Gastrocnemius medialis (tissue), 4 donors: ENCODE data around the gene IL2RA. TPM values are rescaled to one million over a fixed set of nuclear protein-coding genes. Genes with fewer than 3 reads are reported as not detected.

ENCODE experiments used
- ATAC-seq, 2 donors: fragments of 150-250 bp; one replicate each; pipeline ENCODE4 v1.9.1; 2016
- DNase-seq, 2 donors: peaks; one replicate each; pipeline ENCODE4 v3.0.0-alpha.2; 2019
- H3K27ac ChIP-seq, 4 donors: fragments of 200-600 bp; sonication (generic); 1 replicate in 1 of 4; 2 replicates in 3 of 4; pipeline ENCODE4 v1.5.1; 2016 to 2018; ENCODE audit warnings: mild to moderate bottlenecking in 2 of 4, moderate library complexity in 1 of 4
- H3K27me3 ChIP-seq, 3 donors: fragments of 200-600 bp; sonication (generic) in 2 of 3; 1 replicate in 1 of 3; 2 replicates in 2 of 3; pipeline versions ENCODE4 v1.5.1 to v1.6.0; 2016 to 2019; ENCODE audit warnings: mild to moderate bottlenecking in 1 of 3, moderate library complexity in 1 of 3
- H3K36me3 ChIP-seq, 2 donors: fragments of 200-600 bp; sonication (generic) in 1 of 2; one replicate each; pipeline ENCODE4 v1.5.1; 2017 to 2018
- H3K4me1 ChIP-seq, 2 donors: fragments of 200-600 bp; sonication (generic) in 1 of 2; one replicate each; pipeline ENCODE4 v1.5.1; 2016 to 2017; ENCODE audit warnings: mild to moderate bottlenecking in 2 of 2
- H3K4me3 ChIP-seq, 4 donors: fragments of 200-600 bp; sonication (generic) in 3 of 4; 1 replicate in 1 of 4; 2 replicates in 3 of 4; pipeline ENCODE4 v1.5.1; 2016 to 2019; ENCODE audit warnings: mild to moderate bottlenecking in 2 of 4
- H3K9me3 ChIP-seq, 3 donors: fragments of 200-600 bp; sonication (generic) in 2 of 3; 1 replicate in 1 of 3; 2 replicates in 2 of 3; pipeline ENCODE4 v1.5.1; 2016 to 2019
- POLR2A ChIP-seq, 2 donors: fragments of 450-650 bp; IDR thresholded peaks; one replicate each; pipeline ENCODE4 v1.6.1; 2017; ENCODE audit warnings: antibody characterized with exemption in 2 of 2, mild to moderate bottlenecking in 2 of 2, moderate library complexity in 2 of 2
- in situ Hi-C, 4 donors: fragments of 200-750 bp; cut with MboI; loops; one replicate each; pipeline versions ENCODE4 v1.15.0 to v1.8.0; 2017; ENCODE audit warnings: low sequenced_read_pairs in 4 of 4
- intact Hi-C: fragments of 100-400 bp; cut with DNase I; formaldehyde crosslinking; loops from one replicate; pipeline ENCODE4 v1.15.1; 2023; ENCODE audit warnings: low total_unique reads
- total RNA-seq, 4 donors: library from RNA; depleted of rRNA; stranded (reverse); fragments of >200 nt; gene quantifications; one replicate each; pipeline versions ENCODE4 v1.1.0 to v1.2.3, GENCODE V29; 2016
- TF ChIP-seq, protein P1 (sequence below), 5 experiments: fragments of 450-650 bp in 3 of 5; fragments of 200-600 bp in 2 of 5; sonication (generic) in 2 of 5; IDR thresholded peaks in 4 of 5; conservative IDR thresholded peaks in 1 of 5; 1 replicate in 4 of 5; 2 replicates in 1 of 5; pipeline ENCODE4 v1.5.1; 2016 to 2019; ENCODE audit warnings: antibody characterized with exemption in 5 of 5, mild to moderate bottlenecking in 3 of 5, moderate library complexity in 3 of 5

The IL2RA gene
- total RNA-seq, 4 donors from 2014 or later, result 2.1 TPM; not detected in 3

DNA sequence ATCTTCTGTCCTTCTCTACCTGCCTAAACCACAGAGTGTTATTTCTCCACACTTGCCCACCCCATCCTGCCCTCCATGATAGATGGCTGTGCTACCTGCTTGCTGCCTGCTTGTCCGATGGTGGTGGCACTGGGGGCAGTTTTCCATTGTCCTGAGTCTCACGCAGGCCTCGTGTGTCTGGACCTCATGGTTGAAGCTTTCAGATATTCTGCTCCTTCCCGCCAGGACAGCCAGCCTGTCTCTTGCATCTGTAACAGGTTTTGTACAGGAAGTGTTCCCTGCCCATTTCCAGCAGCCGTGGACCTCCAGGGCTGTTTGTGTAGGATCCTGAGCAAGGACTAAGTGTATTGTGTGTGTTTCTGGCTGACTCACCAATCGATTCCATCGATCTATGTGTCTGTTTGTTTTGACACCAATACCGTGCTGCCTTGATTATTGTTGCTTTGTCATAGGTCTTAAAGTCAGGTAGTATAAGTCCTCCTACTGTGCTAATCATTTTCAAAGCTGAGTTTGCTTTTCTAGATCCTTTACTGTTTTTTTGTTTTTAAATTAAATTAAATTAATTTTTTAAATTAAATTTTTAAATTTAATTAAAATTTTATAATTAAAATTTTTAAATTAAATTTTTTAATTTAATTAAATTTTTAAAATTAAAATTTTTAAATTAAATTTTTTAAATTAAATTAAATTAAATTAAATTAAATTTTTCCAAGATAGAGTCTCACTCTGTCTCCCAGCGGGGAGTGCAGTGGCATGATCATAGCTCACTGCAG is 93.3 kb downstream of the IL2RA start:
- Histone ChIP-seq H3K4me3 (no peak overlapping the region), H3K27me3 (no peaks in the 10 kb centered on the region), H3K27ac (no peak overlapping the region), H3K4me1 (peaks cover 0 to 18% of the 10 kb centered on the region in 2 donors), H3K9me3 (no peaks in the 10 kb centered on the region), H3K36me3 (peaks cover 0 to 6% of the 10 kb centered on the region in 2 donors)
- no peak for DNase-seq
- in situ Hi-C loops (no loop called here), intact Hi-C loops (no loop called here)
- TF ChIP-seq, protein P1, sequence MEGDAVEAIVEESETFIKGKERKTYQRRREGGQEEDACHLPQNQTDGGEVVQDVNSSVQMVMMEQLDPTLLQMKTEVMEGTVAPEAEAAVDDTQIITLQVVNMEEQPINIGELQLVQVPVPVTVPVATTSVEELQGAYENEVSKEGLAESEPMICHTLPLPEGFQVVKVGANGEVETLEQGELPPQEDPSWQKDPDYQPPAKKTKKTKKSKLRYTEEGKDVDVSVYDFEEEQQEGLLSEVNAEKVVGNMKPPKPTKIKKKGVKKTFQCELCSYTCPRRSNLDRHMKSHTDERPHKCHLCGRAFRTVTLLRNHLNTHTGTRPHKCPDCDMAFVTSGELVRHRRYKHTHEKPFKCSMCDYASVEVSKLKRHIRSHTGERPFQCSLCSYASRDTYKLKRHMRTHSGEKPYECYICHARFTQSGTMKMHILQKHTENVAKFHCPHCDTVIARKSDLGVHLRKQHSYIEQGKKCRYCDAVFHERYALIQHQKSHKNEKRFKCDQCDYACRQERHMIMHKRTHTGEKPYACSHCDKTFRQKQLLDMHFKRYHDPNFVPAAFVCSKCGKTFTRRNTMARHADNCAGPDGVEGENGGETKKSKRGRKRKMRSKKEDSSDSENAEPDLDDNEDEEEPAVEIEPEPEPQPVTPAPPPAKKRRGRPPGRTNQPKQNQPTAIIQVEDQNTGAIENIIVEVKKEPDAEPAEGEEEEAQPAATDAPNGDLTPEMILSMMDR (IDR thresholded peaks at IDR 0.05 in 4 of 5, conservative IDR thresholded peaks at IDR 0.05 in 1 of 5), result no peak
- TF ChIP-seq POLR2A (IDR thresholded peaks at IDR 0.05), result no peak
- no peak for ATAC-seq

DNA sequence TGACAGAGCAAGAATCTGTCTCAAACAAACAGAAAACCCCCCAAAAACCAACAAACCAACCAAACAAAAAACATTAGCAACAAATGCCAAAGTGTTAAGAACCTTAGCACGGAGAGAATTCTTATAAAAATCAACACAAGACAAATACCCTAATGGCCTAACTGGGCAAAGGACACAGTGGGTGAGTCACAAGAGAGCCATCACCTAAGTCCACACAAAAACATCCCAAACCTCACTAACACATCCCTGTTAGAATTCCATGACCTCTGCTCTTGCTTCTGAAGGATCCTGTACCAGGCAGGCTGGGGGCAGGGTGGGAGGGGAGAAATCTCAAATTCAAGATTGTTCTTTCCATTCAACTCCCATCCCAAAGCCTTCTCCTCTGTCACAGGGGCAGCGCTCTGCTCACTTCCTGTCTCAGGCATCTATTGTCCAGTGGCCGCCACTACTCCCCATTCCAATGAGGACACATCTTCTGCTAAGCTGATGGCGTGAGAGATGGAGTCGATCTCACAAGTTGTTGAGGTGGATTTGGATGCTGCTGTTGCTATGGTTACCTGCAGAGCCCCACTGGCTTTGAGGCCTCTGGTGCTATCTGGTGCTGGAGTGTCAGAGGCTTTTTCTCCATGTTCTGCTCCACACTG is 94.0 kb downstream of the IL2RA start:
- no peak overlapping the region for H3K4me3 ChIP-seq
- no peaks in the 10 kb centered on the region for H3K9me3 ChIP-seq
- H3K27me3 ChIP-seq, result no peaks in the 10 kb centered on the region
- H3K36me3 ChIP-seq, result peaks cover 0 to 11% of the 10 kb centered on the region in 2 donors
- no peak for TF ChIP-seq POLR2A (IDR thresholded peaks at IDR 0.05)
- TF ChIP-seq, protein P1 (IDR thresholded peaks at IDR 0.05 in 4 of 5, conservative IDR thresholded peaks at IDR 0.05 in 1 of 5), result no peak
- no peak for ATAC-seq
- peaks cover 0 to 18% of the 10 kb centered on the region in 2 donors for H3K4me1 ChIP-seq
- intact Hi-C loops, result no loop called here
- in situ Hi-C loops, result no loop called here
- no peak overlapping the region for H3K27ac ChIP-seq
- no peak for DNase-seq

DNA sequence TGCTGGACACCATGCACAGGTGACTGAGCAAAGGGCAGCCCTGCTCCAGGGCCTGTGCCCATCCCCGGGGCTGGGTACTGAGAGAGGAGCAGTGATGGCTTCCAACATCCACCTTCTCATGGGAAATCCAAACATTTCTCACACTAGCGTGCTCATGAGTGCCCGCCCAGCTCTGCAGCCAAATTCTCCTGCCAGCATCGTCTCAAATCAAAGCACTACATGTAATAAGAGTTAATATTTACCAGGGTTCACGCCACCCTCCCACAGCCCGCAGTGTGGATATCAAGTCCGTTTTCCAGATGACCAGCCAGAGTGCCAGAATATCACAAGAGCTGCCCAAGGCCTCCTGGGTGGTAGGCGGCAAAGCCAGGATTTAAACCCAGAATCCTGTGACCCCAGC is 96.9 kb downstream of the IL2RA start:
- intact Hi-C loops (no loop called here), in situ Hi-C loops (no loop called here)
- H3K36me3 ChIP-seq, result peaks cover 0 to 24% of the 10 kb centered on the region in 2 donors
- no peak for DNase-seq
- TF ChIP-seq, protein P1 (IDR thresholded peaks at IDR 0.05 in 4 of 5, conservative IDR thresholded peaks at IDR 0.05 in 1 of 5), result no peak
- no peak for TF ChIP-seq POLR2A (IDR thresholded peaks at IDR 0.05)
- no peak for ATAC-seq
- no peak overlapping the region for H3K4me3 ChIP-seq
- H3K27me3 ChIP-seq, result no peaks in the 10 kb centered on the region
- no peak overlapping the region for H3K27ac ChIP-seq
- H3K4me1 ChIP-seq, result no peaks in the 10 kb centered on the region
- H3K9me3 ChIP-seq, result no peaks in the 10 kb centered on the region

DNA sequence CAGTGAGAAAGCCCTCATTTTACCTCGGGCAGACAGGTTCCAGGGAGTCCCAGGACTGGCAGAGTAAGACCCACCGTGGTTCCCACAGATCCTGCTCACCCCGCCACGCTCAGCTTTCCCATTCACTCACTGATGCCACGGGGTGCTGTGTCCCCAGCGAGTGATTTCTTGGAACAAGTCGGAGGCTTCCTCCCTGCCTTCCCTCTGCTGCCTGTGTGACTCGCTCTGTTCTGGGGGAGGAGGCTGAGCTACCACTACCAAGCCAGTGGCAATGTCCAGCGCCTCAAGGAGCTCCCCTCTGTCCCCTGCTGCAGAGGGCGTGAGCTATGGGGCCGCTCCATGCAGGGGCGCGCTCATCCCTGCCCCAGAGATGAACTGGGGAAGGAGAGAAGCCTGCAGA is 97.4 kb downstream of the IL2RA start:
- Histone ChIP-seq H3K36me3 (peaks cover 0 to 29% of the 10 kb centered on the region in 2 donors), H3K4me1 (no peaks in the 10 kb centered on the region), H3K27me3 (no peaks in the 10 kb centered on the region), H3K27ac (no peak overlapping the region), H3K9me3 (no peaks in the 10 kb centered on the region), H3K4me3 (no peak overlapping the region)
- ATAC-seq, result no peak
- no peak for TF ChIP-seq POLR2A (IDR thresholded peaks at IDR 0.05)
- TF ChIP-seq, protein P1 (IDR thresholded peaks at IDR 0.05 in 4 of 5, conservative IDR thresholded peaks at IDR 0.05 in 1 of 5), result no peak
- DNase-seq, result no peak
- in situ Hi-C loops (no loop called here), intact Hi-C loops (no loop called here)
